Fibroblast of lung (primary cell): ENCODE results near the gene DNER. TPM values are rescaled to one million over a fixed set of nuclear protein-coding genes. Genes with fewer than 3 reads are reported as not detected.

ENCODE experiments used
- DNase-seq, 2 donors: peaks; one replicate each; pipeline versions ENCODE4 v3.0.0 to v3.0.0-alpha.2; 2010; ENCODE audit warnings: low read depth in 2 of 2
- H2AFZ ChIP-seq: 2 replicates; pipeline ENCODE4 v1.5.1; 2012; ENCODE audit warnings: low read length, control low read depth, inconsistent platforms
- H3K27ac ChIP-seq: 2 replicates; pipeline ENCODE4 v1.5.1; 2011; ENCODE audit warnings: low read length, control low read depth; ENCODE audit not compliant: insufficient read depth
- H3K27me3 ChIP-seq: 2 replicates; pipeline ENCODE4 v1.5.1; 2011; ENCODE audit warnings: mild to moderate bottlenecking, low read length; ENCODE audit not compliant: control insufficient read depth, insufficient read depth
- H3K36me3 ChIP-seq: 2 replicates; pipeline ENCODE4 v1.5.1; 2011; ENCODE audit warnings: low read length; ENCODE audit not compliant: control insufficient read depth, insufficient read depth
- H3K4me1 ChIP-seq: 2 replicates; pipeline ENCODE4 v1.5.1; 2011; ENCODE audit warnings: low read length; ENCODE audit not compliant: control insufficient read depth, insufficient read depth; ENCODE audit errors: extremely low read depth
- H3K4me2 ChIP-seq: 2 replicates; pipeline ENCODE4 v1.5.1; 2011; ENCODE audit warnings: low read length, control low read depth; ENCODE audit not compliant: insufficient read depth; ENCODE audit errors: extremely low read depth
- H3K4me3 ChIP-seq, 4 experiments: fragments of 200-600 bp in 1 of 4; sonication (generic) in 1 of 4; replicated peaks in 1 of 4; 2 replicates each; pipeline ENCODE4 v1.5.1; 2011 to 2016; ENCODE audit warnings: low read length in 4 of 4, low read depth in 3 of 4, mild to moderate bottlenecking in 3 of 4, control low read depth in 2 of 4, inconsistent platforms in 1 of 4, mixed read lengths in 1 of 4; ENCODE audit not compliant: insufficient read depth in 1 of 4; ENCODE audit errors: control extremely low read depth in 1 of 4
- H3K79me2 ChIP-seq: 2 replicates; pipeline ENCODE4 v1.5.1; 2012; ENCODE audit warnings: mild to moderate bottlenecking, low read length, inconsistent platforms; ENCODE audit not compliant: control insufficient read depth, insufficient read depth
- H3K9ac ChIP-seq: 2 replicates; pipeline ENCODE4 v1.5.1; 2011; ENCODE audit warnings: mild to moderate bottlenecking, low read length, control low read depth; ENCODE audit not compliant: insufficient read depth
- H3K9me3 ChIP-seq: 2 replicates; pipeline ENCODE4 v1.5.1; 2012; ENCODE audit warnings: low read depth, low read length; ENCODE audit not compliant: control insufficient read depth, insufficient read depth
- H4K20me1 ChIP-seq: 2 replicates; pipeline ENCODE4 v1.5.1; 2011; ENCODE audit warnings: low read length; ENCODE audit not compliant: control insufficient read depth, insufficient read depth; ENCODE audit errors: extremely low read depth
- EZH2 ChIP-seq: IDR thresholded peaks from 2 replicates; pipeline ENCODE4 v1.5.1; 2012; ENCODE audit warnings: low read length, control low read depth, mild to moderate bottlenecking; ENCODE audit errors: missing control alignments
- polyA plus RNA-seq, 2 donors: library from polyadenylated mRNA; depleted of rRNA in 1 of 2; stranded (reverse) in 1 of 2; unstranded in 1 of 2; fragments of >200 nt; gene quantifications; 2 replicates each; pipeline ENCODE4 v1.2.1, GENCODE V29; 2011 to 2012; ENCODE audit warnings: missing spikeins in 1 of 2
- total RNA-seq: library from RNA; depleted of rRNA; stranded (reverse); fragments of >200 nt; gene quantifications from 2 replicates; pipeline ENCODE4 v1.2.1, GENCODE V29; 2014
- TF ChIP-seq, protein P1 (sequence below), 2 donors: IDR thresholded peaks in 1 of 2; conservative IDR thresholded peaks in 1 of 2; 1 replicate in 1 of 2; 2 replicates in 1 of 2; pipeline ENCODE4 v1.5.1; 2011 to 2012; ENCODE audit warnings: low read length in 2 of 2, control low read depth in 1 of 2, inconsistent platforms in 1 of 2, low read depth in 1 of 2, mild to moderate bottlenecking in 1 of 2

Gene DNER
- total and polyA plus RNA-seq, 2 donors (not counting 1 experiment from before 2014, with no cell fraction given) = 0.33 to 0.43 TPM

DNA sequence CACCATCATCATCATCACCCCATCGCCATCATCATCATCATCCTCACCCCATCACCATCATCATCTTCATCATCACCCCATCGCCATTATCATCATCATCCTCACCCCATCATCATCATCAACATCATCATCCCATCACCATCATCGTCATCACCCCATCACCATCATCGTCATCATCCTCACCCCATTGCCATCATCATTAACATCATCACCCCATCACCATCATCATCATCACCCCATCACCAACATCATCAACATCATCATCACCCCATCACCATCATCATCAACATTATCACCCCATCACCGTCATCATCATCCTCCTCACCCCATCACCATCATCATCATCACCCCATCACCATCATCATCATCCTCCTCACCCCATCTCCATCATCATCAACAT, 151.0 kb downstream of the DNER start:
- H3K4me2 ChIP-seq = no peak overlapping the region
- no peak for DNase-seq

DNA sequence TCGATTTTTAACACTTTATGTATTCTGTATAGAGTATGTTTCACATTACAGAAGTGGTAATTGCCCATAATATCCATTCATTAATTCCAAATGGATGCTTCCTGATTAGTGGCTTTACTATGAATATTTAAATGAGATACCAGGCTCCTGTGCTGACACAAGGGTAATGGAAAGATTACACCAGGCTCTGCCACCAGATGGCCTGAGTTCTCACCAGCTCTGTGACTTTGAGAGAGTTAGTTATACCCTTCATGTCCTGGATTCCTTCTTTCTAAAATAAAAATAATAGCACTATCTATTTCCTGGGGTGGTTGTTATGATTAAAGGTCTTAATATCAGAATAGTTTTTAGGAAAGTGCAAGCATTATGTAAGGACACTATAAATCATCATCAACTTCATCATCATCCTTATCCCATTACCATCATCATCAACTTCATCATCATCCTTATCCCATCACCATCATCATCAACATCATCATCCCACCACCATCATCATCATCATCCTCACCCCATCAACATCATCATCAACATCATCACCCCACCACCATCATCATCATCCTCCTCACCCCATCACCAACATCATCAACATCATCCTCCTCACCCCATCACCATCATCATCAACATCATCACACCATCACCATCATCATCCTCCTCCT, 151.8 kb downstream of the DNER start:
- no peaks in the 10 kb centered on the region for H3K9me3 ChIP-seq
- H4K20me1 ChIP-seq = no peaks in the 10 kb centered on the region
- H3K27me3 ChIP-seq = no peaks in the 10 kb centered on the region
- H3K36me3 ChIP-seq = no peaks in the 10 kb centered on the region
- H3K4me2 ChIP-seq = no peak overlapping the region
- H2AFZ ChIP-seq = no peak overlapping the region
- H3K9ac ChIP-seq = no peak overlapping the region
- no peaks in the 10 kb centered on the region for H3K79me2 ChIP-seq
- H3K4me1 ChIP-seq = no peaks in the 10 kb centered on the region
- no peak overlapping the region for H3K4me3 ChIP-seq
- no peak overlapping the region for H3K27ac ChIP-seq
- TF ChIP-seq EZH2 = no peak
- TF ChIP-seq, protein P1, sequence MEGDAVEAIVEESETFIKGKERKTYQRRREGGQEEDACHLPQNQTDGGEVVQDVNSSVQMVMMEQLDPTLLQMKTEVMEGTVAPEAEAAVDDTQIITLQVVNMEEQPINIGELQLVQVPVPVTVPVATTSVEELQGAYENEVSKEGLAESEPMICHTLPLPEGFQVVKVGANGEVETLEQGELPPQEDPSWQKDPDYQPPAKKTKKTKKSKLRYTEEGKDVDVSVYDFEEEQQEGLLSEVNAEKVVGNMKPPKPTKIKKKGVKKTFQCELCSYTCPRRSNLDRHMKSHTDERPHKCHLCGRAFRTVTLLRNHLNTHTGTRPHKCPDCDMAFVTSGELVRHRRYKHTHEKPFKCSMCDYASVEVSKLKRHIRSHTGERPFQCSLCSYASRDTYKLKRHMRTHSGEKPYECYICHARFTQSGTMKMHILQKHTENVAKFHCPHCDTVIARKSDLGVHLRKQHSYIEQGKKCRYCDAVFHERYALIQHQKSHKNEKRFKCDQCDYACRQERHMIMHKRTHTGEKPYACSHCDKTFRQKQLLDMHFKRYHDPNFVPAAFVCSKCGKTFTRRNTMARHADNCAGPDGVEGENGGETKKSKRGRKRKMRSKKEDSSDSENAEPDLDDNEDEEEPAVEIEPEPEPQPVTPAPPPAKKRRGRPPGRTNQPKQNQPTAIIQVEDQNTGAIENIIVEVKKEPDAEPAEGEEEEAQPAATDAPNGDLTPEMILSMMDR (conservative IDR thresholded peaks at IDR 0.05 in 1 of 2, IDR thresholded peaks at IDR 0.05 in 1 of 2; ENCODE audit: low read depth in 1 of 2, low read length in 2 of 2) = no peak
- DNase-seq = no peak

More for the DNA sequence above, 151.0 kb downstream of the DNER start:
- TF ChIP-seq EZH2 = no peak
- TF ChIP-seq, protein P1 (conservative IDR thresholded peaks at IDR 0.05 in 1 of 2, IDR thresholded peaks at IDR 0.05 in 1 of 2; ENCODE audit: low read depth in 1 of 2, low read length in 2 of 2) = no peak
- H3K4me3 ChIP-seq = no peak overlapping the region
- no peaks in the 10 kb centered on the region for H3K4me1 ChIP-seq
- H3K27me3 ChIP-seq = no peaks in the 10 kb centered on the region
- H3K36me3 ChIP-seq = no peaks in the 10 kb centered on the region
- no peak overlapping the region for H3K27ac ChIP-seq
- no peak overlapping the region for H2AFZ ChIP-seq
- no peak overlapping the region for H3K9ac ChIP-seq
- H3K79me2 ChIP-seq = no peaks in the 10 kb centered on the region
- no peaks in the 10 kb centered on the region for H4K20me1 ChIP-seq
- no peaks in the 10 kb centered on the region for H3K9me3 ChIP-seq

DNA sequence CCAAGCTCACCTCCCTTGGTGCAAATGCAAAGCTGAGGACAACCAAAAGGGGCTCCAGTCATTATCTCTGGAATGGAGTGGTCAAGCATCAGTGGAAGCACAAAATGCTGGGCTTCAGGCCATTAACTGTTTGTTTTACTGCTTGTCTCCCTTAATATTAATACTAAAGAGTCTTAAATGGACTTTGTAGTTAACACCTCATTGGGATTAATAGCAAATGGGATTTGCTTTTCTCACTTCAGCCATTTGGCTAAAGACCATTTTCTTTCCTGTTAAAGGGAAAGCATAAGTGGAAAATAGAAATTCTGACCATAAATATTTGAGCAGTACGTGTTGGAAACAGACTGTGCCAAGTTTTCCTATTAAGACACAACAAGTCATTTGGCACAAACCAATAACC, 154.4 kb downstream of the DNER start:
- H4K20me1 ChIP-seq = no peaks in the 10 kb centered on the region
- no peaks in the 10 kb centered on the region for H3K79me2 ChIP-seq
- no peaks in the 10 kb centered on the region for H3K27me3 ChIP-seq
- H3K36me3 ChIP-seq = no peaks in the 10 kb centered on the region
- no peak overlapping the region for H3K9ac ChIP-seq
- H3K27ac ChIP-seq = no peak overlapping the region
- H3K4me1 ChIP-seq = no peaks in the 10 kb centered on the region
- no peak for DNase-seq
- H3K4me2 ChIP-seq = no peak overlapping the region
- no peak overlapping the region for H2AFZ ChIP-seq
- H3K9me3 ChIP-seq = no peaks in the 10 kb centered on the region
- H3K4me3 ChIP-seq = no peak overlapping the region
- TF ChIP-seq, protein P1 (conservative IDR thresholded peaks at IDR 0.05 in 1 of 2, IDR thresholded peaks at IDR 0.05 in 1 of 2; ENCODE audit: low read depth in 1 of 2, low read length in 2 of 2) = no peak
- TF ChIP-seq EZH2 = no peak
